Adrenal gland (tissue), 12 donors: Measurements from ENCODE around the gene RAB40C. TPM values are rescaled to one million over a fixed set of nuclear protein-coding genes. Genes with fewer than 3 reads are reported as not detected.
A peak's percentile ranks its signal among the peaks of the same experiment; 100 is the strongest.

Source experiments
- DNase-seq, 7 donors: peaks; one replicate each; pipeline ENCODE4 v3.0.0-alpha.2; 2019 to 2020
- H3K27ac ChIP-seq, 5 donors: fragments of 200-600 bp; sonication (generic) in 4 of 5; 1 replicate in 3 of 5; 2 replicates in 2 of 5; pipeline versions ENCODE4 v1.5.1 to v1.8.0; 2016 to 2020; ENCODE audit warnings: mild to moderate bottlenecking in 1 of 5
- H3K27me3 ChIP-seq: fragments of 200-600 bp; 2 replicates; pipeline ENCODE4 v1.8.0; 2021
- H3K36me3 ChIP-seq, 2 donors: fragments of 200-600 bp; replicated peaks in 1 of 2; 1 replicate in 1 of 2; 2 replicates in 1 of 2; pipeline versions ENCODE4 v1.5.1 to v1.8.0; 2018 to 2022
- H3K4me1 ChIP-seq, 2 donors: fragments of 200-600 bp; replicated peaks in 1 of 2; 1 replicate in 1 of 2; 2 replicates in 1 of 2; pipeline versions ENCODE4 v1.5.1 to v1.8.0; 2018 to 2021
- H3K4me3 ChIP-seq, 4 donors: fragments of 200-600 bp; sonication (generic) in 3 of 4; one replicate each; pipeline ENCODE4 v1.5.1; 2016 to 2018
- H3K9me3 ChIP-seq, 3 donors: fragments of 200-600 bp; sonication (generic) in 1 of 3; replicated peaks in 1 of 3; 1 replicate in 2 of 3; 2 replicates in 1 of 3; pipeline versions ENCODE4 v1.5.1 to v1.8.0; 2016 to 2021
- POLR2A ChIP-seq, 2 donors: fragments of 450-650 bp; IDR thresholded peaks; one replicate each; pipeline ENCODE4 v1.6.1; 2017; ENCODE audit warnings: antibody characterized with exemption in 2 of 2, mild to moderate bottlenecking in 2 of 2, moderate library complexity in 1 of 2
- WGBS, 4 donors: extraction: QIAGEN DNeasy Blood & Tissue Kit in 2 of 4; methylation state at CpG; one replicate each; pipeline versions ENCODE4 v1.1.5 to v1.1.7; 2013 to 2017; 5-methylcytosine and 5-hydroxymethylcytosine counted together
- intact Hi-C, 2 donors: fragments of 100-400 bp; cut with DNase I; formaldehyde crosslinking; loops; one replicate each; pipeline versions ENCODE4 v1.14.1 to v1.15.0; 2022 to 2023
- polyA plus RNA-seq, 3 donors: library from polyadenylated mRNA; stranded (reverse); fragments of 200-250 nt in 2 of 3; fragments of 350-450 nt in 1 of 3; fragmentation: Illumina TruSeq in 1 of 3; extraction: RNeasy Lipid Tissue Mini Kit (QIAGEN cat#74804) in 1 of 3; gene quantifications; one replicate each; pipeline ENCODE4 v1.2.3, GENCODE V29; 2013 to 2014
- total RNA-seq, 9 donors: library from RNA; depleted of rRNA in 4 of 9; stranded (reverse); fragments of >200 nt in 4 of 9; fragments of 120-200 nt in 1 of 9; fragmentation: NEBNext Ultra II Directional in 1 of 9; extraction: Animal tissue kit (Norgen Biotek cat#: 25700) in 1 of 9; gene quantifications; one replicate each; pipeline versions ENCODE4 v1.1.0 to v1.2.4, GENCODE V29; 2013 to 2023
- TF ChIP-seq, protein P1 (sequence below), 6 experiments: fragments of 450-650 bp in 4 of 6; fragments of 200-600 bp in 2 of 6; sonication (generic) in 1 of 6; IDR thresholded peaks; 1 replicate in 5 of 6; 2 replicates in 1 of 6; pipeline versions ENCODE4 v1.5.1 to v1.8.0; 2016 to 2021; ENCODE audit warnings: antibody characterized with exemption in 6 of 6, mild to moderate bottlenecking in 2 of 6, moderate library complexity in 1 of 6
- donor health status: healthy with polysubstance abuse.
- donor health status: Bipolar disorder and iron deficiency.
- donor health status: DM: yes; HTN: yes; CAD: no.
- donor health status: DM: no; HTN: no; CAD: no.
- donor health status: DM: no; HTN: no; CAD: no.
- donor health status: DM: yes; HTN: yes; CAD: no.

Gene RAB40C
- total and polyA plus RNA-seq, 12 donors = 2.3 to 36.2 (median 15.8) TPM

DNA sequence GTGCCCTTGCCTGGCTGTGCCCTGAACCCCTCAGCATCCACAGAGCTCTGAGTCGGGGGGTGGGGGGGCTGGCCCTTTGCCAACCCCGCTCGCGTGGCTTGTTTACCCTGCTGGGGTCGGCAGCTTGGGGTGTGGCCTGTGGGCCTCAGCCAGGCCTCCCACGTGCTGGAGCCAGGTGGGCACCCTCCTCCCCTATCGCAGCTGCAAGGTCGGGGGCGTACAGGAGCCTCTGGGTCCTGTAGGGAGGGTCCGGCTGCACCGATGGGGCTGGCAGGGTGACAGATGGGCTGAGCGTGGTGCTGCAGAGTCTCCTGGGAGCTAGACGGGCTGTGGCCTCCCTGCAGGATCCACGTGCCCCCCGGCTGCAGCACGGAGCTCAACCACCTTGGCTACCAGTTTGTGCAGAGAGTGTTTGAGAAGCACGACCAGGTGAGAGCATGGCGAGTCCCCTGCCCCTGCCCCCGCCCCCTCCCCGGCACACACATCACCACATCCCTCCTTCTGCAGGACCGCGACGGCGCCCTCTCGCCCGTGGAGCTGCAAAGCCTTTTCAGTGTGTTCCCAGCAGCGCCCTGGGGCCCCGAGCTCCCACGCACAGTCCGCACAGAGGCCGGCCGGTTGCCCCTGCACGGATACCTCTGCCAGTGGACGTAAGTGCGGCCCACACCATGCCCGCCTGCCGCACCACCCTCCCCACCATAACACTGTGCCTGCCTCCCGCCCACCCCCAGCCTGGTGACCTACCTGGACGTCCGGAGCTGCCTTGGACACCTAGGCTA, 81.7 kb downstream of the RAB40C start:
- Histone ChIP-seq H3K27ac (no peak overlapping the region), H3K9me3 (no peaks in the 10 kb centered on the region), H3K36me3 (peaks cover 0 to 44% of the 10 kb centered on the region in 2 donors), H3K4me3 (no peak overlapping the region), H3K27me3 (no peaks in the 10 kb centered on the region), H3K4me1 (peaks cover 23 to 31% of the 10 kb centered on the region in 2 donors)
- 85% methylated on average over 9 to 40 of the region's 40 CpGs; no CpG with 5 or more reads in 1 of the 4 donors for WGBS, 4 donors
- no peak for DNase-seq
- TF ChIP-seq, protein P1, sequence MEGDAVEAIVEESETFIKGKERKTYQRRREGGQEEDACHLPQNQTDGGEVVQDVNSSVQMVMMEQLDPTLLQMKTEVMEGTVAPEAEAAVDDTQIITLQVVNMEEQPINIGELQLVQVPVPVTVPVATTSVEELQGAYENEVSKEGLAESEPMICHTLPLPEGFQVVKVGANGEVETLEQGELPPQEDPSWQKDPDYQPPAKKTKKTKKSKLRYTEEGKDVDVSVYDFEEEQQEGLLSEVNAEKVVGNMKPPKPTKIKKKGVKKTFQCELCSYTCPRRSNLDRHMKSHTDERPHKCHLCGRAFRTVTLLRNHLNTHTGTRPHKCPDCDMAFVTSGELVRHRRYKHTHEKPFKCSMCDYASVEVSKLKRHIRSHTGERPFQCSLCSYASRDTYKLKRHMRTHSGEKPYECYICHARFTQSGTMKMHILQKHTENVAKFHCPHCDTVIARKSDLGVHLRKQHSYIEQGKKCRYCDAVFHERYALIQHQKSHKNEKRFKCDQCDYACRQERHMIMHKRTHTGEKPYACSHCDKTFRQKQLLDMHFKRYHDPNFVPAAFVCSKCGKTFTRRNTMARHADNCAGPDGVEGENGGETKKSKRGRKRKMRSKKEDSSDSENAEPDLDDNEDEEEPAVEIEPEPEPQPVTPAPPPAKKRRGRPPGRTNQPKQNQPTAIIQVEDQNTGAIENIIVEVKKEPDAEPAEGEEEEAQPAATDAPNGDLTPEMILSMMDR (IDR thresholded peaks at IDR 0.05) = no peak
- no peak for TF ChIP-seq POLR2A (IDR thresholded peaks at IDR 0.05)
- intact Hi-C loops = no loop called here

GRCh38 chr16:672371-672770, 82.5 kb downstream of the RAB40C start:
- no peak for DNase-seq
- intact Hi-C loops = no loop called here
- no peak for TF ChIP-seq POLR2A (IDR thresholded peaks at IDR 0.05)
- TF ChIP-seq, protein P1 (IDR thresholded peaks at IDR 0.05) = no peak
- 94 to 96% (median 96%) methylated on average over 8 to 19 of the region's 19 CpGs; no CpG with 5 or more reads in 1 of the 4 donors for WGBS, 4 donors
- Histone ChIP-seq H3K27me3 (no peaks in the 10 kb centered on the region), H3K4me3 (no peak overlapping the region), H3K36me3 (peaks cover 0 to 44% of the 10 kb centered on the region in 2 donors), H3K27ac (no peak overlapping the region), H3K9me3 (no peaks in the 10 kb centered on the region), H3K4me1 (peaks cover 23 to 28% of the 10 kb centered on the region in 2 donors)

GRCh38 chr16:672851-673250, 83.0 kb downstream of the RAB40C start:
- peaks cover 0 to 44% of the 10 kb centered on the region in 2 donors for H3K36me3 ChIP-seq

GRCh38 chr16:673399-673991, 83.6 kb downstream of the RAB40C start:
- DNase-seq = no peak
- H3K4me1 ChIP-seq = peaks cover 23 to 24% of the 10 kb centered on the region in 2 donors
- H3K27ac ChIP-seq = peak overlapping the region in 1 of 5 donors; percentile 49
- intact Hi-C loops = no loop called here
- no peak overlapping the region for H3K4me3 ChIP-seq
- H3K9me3 ChIP-seq = no peaks in the 10 kb centered on the region
- H3K36me3 ChIP-seq = peaks cover 0 to 44% of the 10 kb centered on the region in 2 donors
- TF ChIP-seq, protein P1 (IDR thresholded peaks at IDR 0.05) = no peak
- no peak for TF ChIP-seq POLR2A (IDR thresholded peaks at IDR 0.05)
- no peaks in the 10 kb centered on the region for H3K27me3 ChIP-seq
- 91 to 95% (median 93%) methylated on average over 8 to 18 of the region's 18 CpGs for WGBS, 4 donors

More at GRCh38 chr16:672851-673250, 83.0 kb downstream of the RAB40C start:
- 92 to 93% (median 92%) methylated on average over 20 to 21 of the region's 21 CpGs; no CpG with 5 or more reads in 1 of the 4 donors for WGBS, 4 donors
- H3K4me1 ChIP-seq = peaks cover 23 to 24% of the 10 kb centered on the region in 2 donors
- no peak overlapping the region for H3K4me3 ChIP-seq
- H3K9me3 ChIP-seq = no peaks in the 10 kb centered on the region
- no peak overlapping the region for H3K27ac ChIP-seq
- H3K27me3 ChIP-seq = no peaks in the 10 kb centered on the region
- no peak for DNase-seq
- TF ChIP-seq, protein P1 (IDR thresholded peaks at IDR 0.05) = no peak
- TF ChIP-seq POLR2A (IDR thresholded peaks at IDR 0.05) = no peak
- intact Hi-C loops = no loop called here
